A549 (cell line): Measurements from ENCODE around the gene PRR5L. TPM values are rescaled to one million over a fixed set of nuclear protein-coding genes. Genes with fewer than 3 reads are reported as not detected.

Experiments used
- ATAC-seq, 2 experiments: fragments of 200-7000 bp in 1 of 2; fragments of >200 bp in 1 of 2; cut with Nextera tagmentation in 1 of 2; cut with Tn5 transposase in 1 of 2; 3 replicates each; pipeline versions ENCODE4 v1.8.0 to v1.9.1; 2018 to 2020; ENCODE audit warnings: mild to moderate bottlenecking in 1 of 2, moderate library complexity in 1 of 2
- CTCF ChIA-PET: fragments of 300-600 bp; sonication (Branson Sonifier 250); formaldehyde crosslinking; extraction: SDS; loops from one replicate; lab custom pipeline; 2021; ENCODE audit warnings: antibody characterized with exemption, inconsistent platforms; lab: Yijun Ruan, JAX
- POLR2A ChIA-PET: fragments of 350-600 bp; formaldehyde crosslinking; extraction: SDS; loops from one replicate; lab custom pipeline; 2021; ENCODE audit warnings: antibody characterized with exemption, inconsistent platforms; lab: Yijun Ruan, JAX
- DNase-seq, 2 experiments: peaks; one replicate each; pipeline versions ENCODE4 v3.0.0 to v3.0.0-alpha.2; 2011 to 2016; ENCODE audit warnings: low read depth in 1 of 2, low spot score in 1 of 2
- FAIRE-seq: peaks from 2 replicates; lab custom pipeline; 2011; peaks lifted over from hg19 to GRCh38; lab: Jason Lieb, UNC
- H3K27ac ChIP-seq, 2 experiments: fragments of >200 bp; sonication (Bioruptor Twin); formaldehyde crosslinking; 3 replicates each; pipeline ENCODE4 v1.5.1; 2016 to 2017
- H3K4me1 ChIP-seq: fragments of >200 bp; sonication (Bioruptor Twin); formaldehyde crosslinking; 3 replicates; pipeline ENCODE4 v1.6.1; 2016
- H3K4me2 ChIP-seq: fragments of >200 bp; sonication (Bioruptor Twin); formaldehyde crosslinking; 3 replicates; pipeline ENCODE4 v1.6.1; 2016
- H3K4me3 ChIP-seq: fragments of >200 bp; sonication (Bioruptor Twin); formaldehyde crosslinking; 3 replicates; pipeline ENCODE4 v1.5.1; 2016
- H3K9me3 ChIP-seq: fragments of >200 bp; sonication (Bioruptor Twin); formaldehyde crosslinking; 3 replicates; pipeline ENCODE4 v1.6.1; 2016
- BCL3 ChIP-seq: fragments of >200 bp; sonication (Bioruptor Twin); formaldehyde crosslinking; IDR thresholded peaks from 3 replicates; pipeline ENCODE4 v1.6.1; 2016
- CEBPB ChIP-seq, 2 experiments: fragments of >200 bp in 1 of 2; sonication (Bioruptor Twin) in 1 of 2; formaldehyde crosslinking in 1 of 2; IDR thresholded peaks; 2 replicates each; pipeline ENCODE4 v1.6.1; 2012 to 2016
- CHD2 ChIP-seq: fragments of 150-350 bp; IDR thresholded peaks from 2 replicates; pipeline ENCODE4 v1.6.1; 2014; ENCODE audit warnings: low read length; ENCODE audit not compliant: partially characterized antibody
- E2F6 ChIP-seq: IDR thresholded peaks from 2 replicates; pipeline ENCODE4 v1.6.1; 2012; ENCODE audit warnings: low read depth, borderline replicate concordance
- EHF ChIP-seq: fragments of 250-450 bp; sonication (Bioruptor Pico); IDR thresholded peaks from 2 replicates; pipeline ENCODE4 v1.5.0; 2020; ENCODE audit warnings: mild to moderate bottlenecking
- FOSB ChIP-seq: fragments of 250-450 bp; sonication (Bioruptor Pico); IDR thresholded peaks from 2 replicates; pipeline ENCODE4 v1.5.0; 2020; ENCODE audit warnings: mild to moderate bottlenecking, moderate library complexity
- FOXS1 ChIP-seq: fragments of 250-450 bp; sonication (Bioruptor Pico); IDR thresholded peaks from 2 replicates; pipeline ENCODE4 v1.5.0; 2020; ENCODE audit warnings: mild to moderate bottlenecking, moderate library complexity
- GATA3 ChIP-seq: IDR thresholded peaks from 2 replicates; pipeline ENCODE4 v1.6.1; 2012; ENCODE audit warnings: borderline replicate concordance
- HDAC2 ChIP-seq: fragments of 200-600 bp; sonication (generic); IDR thresholded peaks from 2 replicates; pipeline ENCODE4 v1.6.1; 2016
- JUN ChIP-seq, 2 experiments: fragments of >200 bp; sonication (Bioruptor Twin); formaldehyde crosslinking; IDR thresholded peaks; 2 replicates in 1 of 2; 3 replicates in 1 of 2; pipeline ENCODE4 v1.6.1; 2016 to 2017
- NPAS2 ChIP-seq: fragments of 250-450 bp; sonication (Bioruptor Pico); IDR thresholded peaks from 2 replicates; pipeline ENCODE4 v1.8.0; 2022; ENCODE audit warnings: mild to moderate bottlenecking, moderate library complexity, borderline replicate concordance
- PBX3 ChIP-seq: IDR thresholded peaks from 2 replicates; pipeline ENCODE4 v1.6.1; 2012
- POLR2A ChIP-seq: IDR thresholded peaks from 2 replicates; pipeline ENCODE4 v1.6.1; 2012; ENCODE audit warnings: mild to moderate bottlenecking, low read length
- RAD21 ChIP-seq, 2 experiments: fragments of >200 bp in 1 of 2; sonication (Bioruptor Twin) in 1 of 2; formaldehyde crosslinking in 1 of 2; IDR thresholded peaks in 1 of 2; conservative IDR thresholded peaks in 1 of 2; 2 replicates in 1 of 2; 3 replicates in 1 of 2; pipeline ENCODE4 v1.6.1; 2012 to 2018; ENCODE audit warnings: inconsistent platforms in 1 of 2
- RARB ChIP-seq: fragments of 250-450 bp; sonication (Bioruptor Pico); IDR thresholded peaks from 2 replicates; pipeline ENCODE4 v1.8.0; 2021; ENCODE audit warnings: mild to moderate bottlenecking, moderate library complexity
- SREBF2 ChIP-seq: fragments of 450-650 bp; IDR thresholded peaks from 2 replicates; pipeline ENCODE4 v1.6.1; 2014; ENCODE audit warnings: mild to moderate bottlenecking, moderate library complexity
- TFCP2L1 ChIP-seq: fragments of 250-450 bp; sonication (Bioruptor Pico); IDR thresholded peaks from 2 replicates; pipeline ENCODE4 v1.5.0; 2021; ENCODE audit warnings: mild to moderate bottlenecking
- TP53 ChIP-seq: fragments of 250-450 bp; sonication (Bioruptor Pico); IDR thresholded peaks from 2 replicates; pipeline ENCODE4 v1.5.0; 2021; ENCODE audit warnings: mild to moderate bottlenecking, moderate library complexity
- ZC3H11A ChIP-seq: fragments of 450-650 bp; IDR thresholded peaks from 2 replicates; pipeline ENCODE4 v1.6.1; 2014; ENCODE audit warnings: antibody characterized with exemption, mild to moderate bottlenecking
- ZFP36 ChIP-seq: fragments of 450-650 bp; IDR thresholded peaks from 2 replicates; pipeline ENCODE4 v1.6.1; 2014; ENCODE audit warnings: borderline replicate concordance; ENCODE audit not compliant: partially characterized antibody
- ZNF302 ChIP-seq: fragments of 250-450 bp; sonication (Bioruptor Pico); IDR thresholded peaks from 2 replicates; pipeline ENCODE4 v1.9.0; 2021; ENCODE audit warnings: inconsistent platforms, mild to moderate bottlenecking, moderate library complexity
- ZSCAN20 ChIP-seq: fragments of 250-450 bp; sonication (Bioruptor Pico); IDR thresholded peaks from 2 replicates; pipeline ENCODE4 v1.8.0; 2022; ENCODE audit warnings: mild to moderate bottlenecking, moderate library complexity
- WGBS: methylation state at CpG from one replicate; pipeline ENCODE4 v1.1.6; 2017; ENCODE audit errors: missing lambda C conversion rate; 5-methylcytosine and 5-hydroxymethylcytosine counted together
- polyA plus RNA-seq, 4 experiments: library from polyadenylated mRNA; depleted of rRNA in 3 of 4; stranded (reverse); fragments of >200 nt; fragmentation: RNase III in 1 of 4; extraction: RNeasy Plus Mini Kit Qiagen cat#74134 plus additional on column Dnase treatment in 1 of 4; gene quantifications; 2 replicates in 3 of 4; 3 replicates in 1 of 4; pipeline ENCODE4 v1.2.3, GENCODE V29; 2011 to 2017

PRR5L gene
- polyA plus RNA-seq, 2 of the 4 experiments (the other 2 are of a cell fraction): 6.9 to 12.1 TPM

- ATAC-seq: no peak
- peak overlapping the region; percentile 38 for H3K4me2 ChIP-seq
- no peak for FAIRE-seq
Measured at GRCh38 chr11:36452236-36452940, 156.3 kb downstream of the PRR5L start.

GRCh38 chr11:36452961-36453360 is 156.9 kb downstream of the PRR5L start:
- H3K4me3 ChIP-seq: no peak overlapping the region
- no peaks in the 10 kb centered on the region for H3K9me3 ChIP-seq
- TF ChIP-seq POLR2A (no peak), GATA3 (0 out of 2 replicates have a peak, but pooled peaks have one; percentile 26)
- TF ChIP-seq, all 56 proteins: peak for 1
- FAIRE-seq (no peak), ATAC-seq (peak in 1 of 2 experiments; percentile 45; a peak in 2 of 6 replicates), DNase-seq (peak in 1 of 2 experiments; percentile 15)
- ChIA-PET CTCF (interaction anchor here (1.5 to 2.4 kb wide), 6 partner anchors 11 to 77 kb away, joined by 3 to 12 read pairs (median 6); no protein-coding TSS in a partner anchor), POLR2A (no interaction called here)
- Histone ChIP-seq H3K27ac (peak overlapping the region; percentile 38 to 79; a peak in 4 of 6 replicates), H3K4me1 (peaks cover 44% of the 10 kb centered on the region), H3K4me2 (peak overlapping the region; percentile 38)
- 0% methylated on average over 1 of the region's 1 CpG for WGBS

More at GRCh38 chr11:36452236-36452940, 156.3 kb downstream of the PRR5L start:
- Histone ChIP-seq H3K9me3 (no peaks in the 10 kb centered on the region), H3K4me1 (peaks cover 44% of the 10 kb centered on the region), H3K27ac (peak overlapping the region; percentile 38 to 79; a peak in 4 of 6 replicates), H3K4me3 (no peak overlapping the region)
- TF ChIP-seq GATA3 (no peak), SREBF2 (no peak), RARB (no peak), FOXS1 (CRISPR knock-in tag) (no peak), TFCP2L1 (CRISPR knock-in tag) (no peak), HDAC2 (no peak), ZSCAN20 (CRISPR knock-in tag) (no peak)
- DNase-seq: no peak
- ChIA-PET POLR2A (no interaction called here), CTCF (interaction anchor here (0.7 to 2.4 kb wide), 9 partner anchors 12 to 160 kb away, joined by 3 to 12 read pairs (median 6); no protein-coding TSS in a partner anchor)
- 52% methylated on average over 5 of the region's 5 CpGs for WGBS

- H3K4me3 ChIP-seq: no peak overlapping the region
- H3K4me2 ChIP-seq: peak overlapping the region; percentile 38
- peak overlapping the region; percentile 51 to 79; a peak in 4 of 6 replicates for H3K27ac ChIP-seq
- ChIA-PET CTCF (interaction anchor here (1.3 to 1.9 kb wide), 4 partner anchors 10 to 77 kb away, joined by 3 to 7 read pairs (median 5); no protein-coding TSS in a partner anchor), POLR2A (no interaction called here)
- peak in 1 of 2 experiments; percentile 57; a peak in 3 of 6 replicates for ATAC-seq
- WGBS: 19% methylated on average over 3 of the region's 3 CpGs
- H3K4me1 ChIP-seq: peaks cover 44% of the 10 kb centered on the region
- FAIRE-seq: no peak
- TF ChIP-seq CHD2 (no peak), ZFP36 (peak; percentile 74)
- no peaks in the 10 kb centered on the region for H3K9me3 ChIP-seq
- DNase-seq: peak in 1 of 2 experiments; percentile 31
Measured at GRCh38 chr11:36453678-36454077, 157.6 kb downstream of the PRR5L start.

- peak overlapping the region; percentile 54 to 79; a peak in 5 of 6 replicates for H3K27ac ChIP-seq
- WGBS: 95% methylated on average over 18 of the region's 18 CpGs
- ATAC-seq (no peak), DNase-seq (no peak), FAIRE-seq (no peak)
- H3K4me3 ChIP-seq: no peak overlapping the region
- CTCF ChIA-PET: interaction anchor here (1.1 to 1.3 kb wide), 2 partner anchors 10 to 78 kb away, joined by 3 to 4 read pairs; no protein-coding TSS in a partner anchor
- POLR2A ChIA-PET: no interaction called here
- no peaks in the 10 kb centered on the region for H3K9me3 ChIP-seq
- H3K4me1 ChIP-seq: peaks cover 44% of the 10 kb centered on the region
- no peak overlapping the region for H3K4me2 ChIP-seq
- TF ChIP-seq PBX3 (no peak), JUN (IDR thresholded peaks at IDR 0.05) (no peak), ZFP36 (no peak), CEBPB (IDR thresholded peaks at IDR 0.05) (no peak), E2F6 (no peak), FOSB (CRISPR knock-in tag) (no peak), RAD21 (conservative IDR thresholded peaks at IDR 0.05 in 1 of 2, IDR thresholded peaks at IDR 0.05 in 1 of 2) (no peak), TP53 (CRISPR knock-in tag) (no peak), ZC3H11A (no peak), BCL3 (no peak), ZNF302 (CRISPR knock-in tag) (no peak), NPAS2 (no peak), EHF (CRISPR knock-in tag) (no peak)
- TF ChIP-seq, all 56 proteins: peak for 0
Measured at GRCh38 chr11:36454551-36454940, 158.5 kb downstream of the PRR5L start.
